H1 (cell line): ENCODE data around the gene DGUOK. TPM values are rescaled to one million over a fixed set of nuclear protein-coding genes. Genes with fewer than 3 reads are reported as not detected.
A peak's percentile ranks its signal among the peaks of the same experiment; 100 is the strongest.

Experiments used
- CTCF ChIA-PET: fragments of 300-600 bp; sonication (Branson Sonifier 250); formaldehyde crosslinking; loops from one replicate; lab custom pipeline; 2021; ENCODE audit not compliant: partially characterized antibody; lab: Charles Lee
- POLR2A ChIA-PET: fragments of 300-600 bp; sonication (Branson Sonifier 250); formaldehyde crosslinking; loops from one replicate; lab custom pipeline; 2021; ENCODE audit warnings: inconsistent platforms; ENCODE audit not compliant: partially characterized antibody; lab: Charles Lee
- DNase-seq, 2 experiments: peaks; one replicate each; pipeline versions ENCODE4 v3.0.0 to v3.0.0-alpha.2; 2010 to 2022; ENCODE audit warnings: low spot score in 2 of 2, low read depth in 1 of 2, mixed read lengths in 1 of 2
- FAIRE-seq: peaks from 2 replicates; lab custom pipeline; 2011; peaks lifted over from hg19 to GRCh38; lab: Jason Lieb, UNC
- H2AFZ ChIP-seq: 2 replicates; pipeline ENCODE4 v1.8.1; 2012; ENCODE audit warnings: low read length, inconsistent platforms
- H2AK5ac ChIP-seq: 2 replicates; pipeline ENCODE4 v1.6.1; 2013; ENCODE audit warnings: low read depth, low read length
- H2BK120ac ChIP-seq: replicated peaks from 2 replicates; pipeline ENCODE3; 2013; ENCODE audit warnings: low read depth, low read length, inconsistent platforms
- H2BK12ac ChIP-seq: 2 replicates; pipeline ENCODE4 v1.6.1; 2013; ENCODE audit warnings: low read depth, low read length
- H2BK15ac ChIP-seq: 2 replicates; pipeline ENCODE4 v1.6.1; 2013; ENCODE audit warnings: low read length
- H2BK20ac ChIP-seq: 2 replicates; pipeline ENCODE4 v1.6.1; 2013; ENCODE audit warnings: low read length
- H2BK5ac ChIP-seq: 2 replicates; pipeline ENCODE4 v1.6.1; 2013; ENCODE audit warnings: low read depth, low read length
- H3K14ac ChIP-seq: 2 replicates; pipeline ENCODE4 v1.6.1; 2013; ENCODE audit warnings: inconsistent platforms; ENCODE audit not compliant: insufficient read length
- H3K18ac ChIP-seq: 2 replicates; pipeline ENCODE4 v1.6.1; 2013; ENCODE audit warnings: low read length; ENCODE audit errors: extremely low read depth
- H3K23ac ChIP-seq: 2 replicates; pipeline ENCODE4 v1.6.1; 2013; ENCODE audit warnings: inconsistent platforms; ENCODE audit not compliant: insufficient read length
- H3K23me2 ChIP-seq: 2 replicates; pipeline ENCODE4 v1.6.1; 2013; ENCODE audit warnings: low read depth, low read length
- H3K27ac ChIP-seq: 2 replicates; pipeline ENCODE4 v1.6.1; 2011; ENCODE audit warnings: low read depth, low read length, inconsistent platforms
- H3K27me3 ChIP-seq, 4 experiments: replicated peaks in 1 of 4; 1 replicate in 1 of 4; 2 replicates in 3 of 4; pipeline versions ENCODE4 v1.6.1 to v1.8.1; 2011 to 2013; ENCODE audit warnings: low read length in 3 of 4, mild to moderate bottlenecking in 3 of 4, inconsistent platforms in 2 of 4, mixed read lengths in 2 of 4, moderate library complexity in 1 of 4; ENCODE audit not compliant: control insufficient read depth in 3 of 4, insufficient read depth in 3 of 4; ENCODE audit errors: extremely low read depth in 1 of 4
- H3K36me3 ChIP-seq, 4 experiments: 2 replicates each; pipeline versions ENCODE4 v1.6.1 to v1.8.1; 2011 to 2013; ENCODE audit warnings: mild to moderate bottlenecking in 4 of 4, low read length in 3 of 4, moderate library complexity in 2 of 4, control low read depth in 1 of 4, inconsistent platforms in 1 of 4; ENCODE audit not compliant: insufficient read depth in 4 of 4, control insufficient read depth in 2 of 4
- H3K4ac ChIP-seq: replicated peaks from 2 replicates; pipeline ENCODE3; 2013; ENCODE audit warnings: low read length, low read depth, mixed read lengths, inconsistent platforms; ENCODE audit not compliant: insufficient read length
- H3K4me1 ChIP-seq, 4 experiments: replicated peaks in 1 of 4; 1 replicate in 1 of 4; 2 replicates in 3 of 4; pipeline versions ENCODE4 v1.6.1 to v1.8.1; 2011 to 2013; ENCODE audit warnings: low read length in 3 of 4, inconsistent platforms in 2 of 4, mixed read lengths in 1 of 4; ENCODE audit not compliant: insufficient read depth in 4 of 4, control insufficient read depth in 3 of 4
- H3K4me2 ChIP-seq, 2 experiments: 2 replicates each; pipeline versions ENCODE4 v1.6.1 to v1.8.1; 2011 to 2013; ENCODE audit warnings: low read depth in 2 of 2, low read length in 2 of 2, control low read depth in 1 of 2, inconsistent platforms in 1 of 2, mild to moderate bottlenecking in 1 of 2; ENCODE audit not compliant: insufficient read depth in 1 of 2
- H3K4me3 ChIP-seq, 4 experiments: fragments of 200-600, 300-600 bp in 1 of 4; sonication (generic), shearing (Covaris generic), sonication (Bioruptor Twin) in 1 of 4; 2 replicates each; pipeline versions ENCODE4 v1.5.1 to v1.8.1; 2011 to 2016; ENCODE audit warnings: low read length in 4 of 4, low read depth in 3 of 4, control low read depth in 2 of 4, inconsistent platforms in 2 of 4, mild to moderate bottlenecking in 2 of 4, mixed read lengths in 1 of 4, moderate library complexity in 1 of 4; ENCODE audit not compliant: insufficient read depth in 2 of 4; ENCODE audit errors: extremely low read depth in 1 of 4
- H3K56ac ChIP-seq: replicated peaks from 2 replicates; pipeline ENCODE3; 2013; ENCODE audit warnings: low read depth, mild to moderate bottlenecking, mixed read lengths, low read length, inconsistent platforms; ENCODE audit not compliant: insufficient read length
- H3K79me1 ChIP-seq: 2 replicates; pipeline ENCODE4 v1.6.1; 2013; ENCODE audit warnings: low read depth, low read length, control low read depth
- H3K79me2 ChIP-seq, 2 experiments: 2 replicates each; pipeline versions ENCODE4 v1.6.1 to v1.8.1; 2012 to 2013; ENCODE audit warnings: low read length in 2 of 2, mild to moderate bottlenecking in 2 of 2, inconsistent platforms in 1 of 2; ENCODE audit not compliant: insufficient read depth in 2 of 2, control insufficient read depth in 1 of 2
- H3K9ac ChIP-seq, 4 experiments: replicated peaks in 1 of 4; 1 replicate in 1 of 4; 2 replicates in 3 of 4; pipeline versions ENCODE4 v1.6.1 to v1.8.1; 2011 to 2013; ENCODE audit warnings: low read depth in 3 of 4, low read length in 3 of 4, control low read depth in 2 of 4, mild to moderate bottlenecking in 2 of 4, moderate library complexity in 2 of 4, inconsistent platforms in 1 of 4; ENCODE audit errors: extremely low read depth in 1 of 4
- H3K9me3 ChIP-seq, 2 experiments: 2 replicates each; pipeline versions ENCODE4 v1.6.1 to v1.8.1; 2012 to 2013; ENCODE audit warnings: mild to moderate bottlenecking in 2 of 2, moderate library complexity in 2 of 2, control low read depth in 1 of 2, inconsistent platforms in 1 of 2, low read depth in 1 of 2, low read length in 1 of 2, mixed read lengths in 1 of 2; ENCODE audit not compliant: insufficient read depth in 2 of 2
- H4K20me1 ChIP-seq, 2 experiments: replicated peaks in 1 of 2; 2 replicates each; pipeline versions ENCODE3 to v1.8.1; 2011 to 2013; ENCODE audit warnings: inconsistent platforms in 2 of 2, low read length in 2 of 2, mild to moderate bottlenecking in 1 of 2; ENCODE audit not compliant: insufficient read depth in 2 of 2, control insufficient read depth in 1 of 2
- H4K5ac ChIP-seq: 2 replicates; pipeline ENCODE4 v1.6.1; 2013; ENCODE audit warnings: low read length, low read depth, mixed read lengths, inconsistent platforms; ENCODE audit not compliant: insufficient read length
- H4K8ac ChIP-seq: 2 replicates; pipeline ENCODE4 v1.8.0; 2013; ENCODE audit warnings: mild to moderate bottlenecking, moderate library complexity, low read length, inconsistent platforms; ENCODE audit not compliant: insufficient read depth; ENCODE audit errors: extremely low read depth
- H4K91ac ChIP-seq: replicated peaks from 2 replicates; pipeline ENCODE3; 2013; ENCODE audit warnings: low read length, mixed read lengths, inconsistent platforms; ENCODE audit not compliant: insufficient read length
- E2F6 ChIP-seq: IDR thresholded peaks from 2 replicates; pipeline ENCODE4 v1.6.1; 2012; ENCODE audit warnings: inconsistent platforms
- HDAC2 ChIP-seq, 2 experiments: fragments of 300-600 bp in 1 of 2; sonication (generic) in 1 of 2; IDR thresholded peaks; 2 replicates each; pipeline ENCODE4 v1.6.1; 2011 to 2012; ENCODE audit warnings: low read depth in 2 of 2, low read length in 2 of 2, mild to moderate bottlenecking in 2 of 2, moderate library complexity in 2 of 2, borderline replicate concordance in 1 of 2, inconsistent platforms in 1 of 2
- KDM5A ChIP-seq: fragments of 200-600 bp; IDR thresholded peaks from 2 replicates; pipeline ENCODE4 v1.7.1; 2012; ENCODE audit warnings: mild to moderate bottlenecking, low read length, inconsistent platforms, mixed read lengths
- RAD21 ChIP-seq, 2 experiments: IDR thresholded peaks in 1 of 2; conservative IDR thresholded peaks in 1 of 2; 2 replicates each; pipeline ENCODE4 v1.6.1; 2011; ENCODE audit warnings: low read depth in 2 of 2, low read length in 2 of 2, improper control_type of control experiment in 1 of 2, inconsistent platforms in 1 of 2, mild to moderate bottlenecking in 1 of 2, moderate library complexity in 1 of 2
- TEAD4 ChIP-seq: IDR thresholded peaks from 2 replicates; pipeline ENCODE4 v1.6.1; 2012; ENCODE audit warnings: low read depth, low read length, inconsistent platforms, mixed read lengths
- WGBS, 2 experiments: shearing (Covaris generic) in 1 of 2; methylation state at CpG; one replicate each; pipeline versions ENCODE4 v1.1.6 to v1.1.7; 2013 to 2015; ENCODE audit warnings: low lambda C conversion rate in 2 of 2, mixed read lengths in 2 of 2, inconsistent platforms in 1 of 2, low coverage in 1 of 2, missing lambda C conversion rate in 1 of 2; ENCODE audit not compliant: insufficient replicate concordance in 2 of 2, insufficient coverage in 1 of 2, insufficient read length in 1 of 2; ENCODE audit errors: extremely low coverage in 1 of 2, missing lambda C conversion rate in 1 of 2; 5-methylcytosine and 5-hydroxymethylcytosine counted together
- polyA plus RNA-seq, 7 experiments: library from polyadenylated mRNA; depleted of rRNA in 3 of 7; stranded (reverse) in 5 of 7; unstranded in 2 of 7; fragments of >200 nt in 5 of 7; fragments of 200-250 nt in 2 of 7; gene quantifications; 1 replicate in 5 of 7; 2 replicates in 1 of 7; 4 replicates in 1 of 7; pipeline versions ENCODE4 v1.2.1 to v1.2.3, GENCODE V29; 2011 to 2013; ENCODE audit warnings: missing spikeins in 2 of 7, mixed read lengths in 2 of 7
- total RNA-seq: library from RNA; stranded (reverse); fragmentation: NEBNext Ultra II Directional; extraction: Animal tissue kit (Norgen Biotek cat#: 25700); gene quantifications from 2 replicates; pipeline ENCODE4 v1.2.1, GENCODE V29; 2021

Gene DGUOK
- total and polyA plus RNA-seq, 2 of the 8 experiments (the other 6 are each of a cell fraction or from before 2014, with no cell fraction given), result 110 to 168 TPM

GRCh38 chr2:74007121-74007520, 80.4 kb downstream of the DGUOK start:
- H3K79me1 ChIP-seq, result peaks cover 40% of the 10 kb centered on the region
- H3K27me3 ChIP-seq, result no peaks in the 10 kb centered on the region
- H3K4me2 ChIP-seq, result 0 out of 4 replicates have a peak overlapping the region, but pooled peaks of 1 of the 2 experiments have one; percentile 34
- H2BK15ac ChIP-seq, result no peak overlapping the region
- H3K9me3 ChIP-seq, result no peaks in the 10 kb centered on the region
- H3K23ac ChIP-seq, result no peak overlapping the region
- peaks cover 0 to 78% of the 10 kb centered on the region in 2 experiments; a peak in 2 of 4 replicates for H3K79me2 ChIP-seq
- H2AFZ ChIP-seq, result no peak overlapping the region
- peaks cover 7 to 16% of the 10 kb centered on the region in 2 experiments for H4K20me1 ChIP-seq
- WGBS, 2 experiments, result 83% methylated on average over 4 of the region's 4 CpGs; no CpG with 5 or more reads in 1 of the 2 experiments
- H4K5ac ChIP-seq, result no peak overlapping the region
- CTCF ChIA-PET, result no interaction called here
- H2BK20ac ChIP-seq, result no peak overlapping the region
- no peak overlapping the region for H2BK120ac ChIP-seq
- no peak overlapping the region for H3K14ac ChIP-seq
- H3K56ac ChIP-seq, result no peak overlapping the region
- H2BK5ac ChIP-seq, result no peak overlapping the region
- no peak for TF ChIP-seq HDAC2 (IDR thresholded peaks at IDR 0.05; ENCODE audit: borderline replicate concordance in 1 of 2, low read depth in 2 of 2, low read length in 2 of 2)
- TF ChIP-seq TEAD4, result no peak
- no peak for TF ChIP-seq KDM5A
- no peak for TF ChIP-seq RAD21 (IDR thresholded peaks at IDR 0.05 in 1 of 2, conservative IDR thresholded peaks at IDR 0.05 in 1 of 2; ENCODE audit: low read depth in 2 of 2, low read length in 2 of 2)
- no peak for TF ChIP-seq E2F6
- TF ChIP-seq, all 59 proteins: peak for 0
- H3K36me3 ChIP-seq, result peaks cover 0 to 4% (median 0%) of the 10 kb centered on the region in 4 experiments; a peak in 1 of 8 replicates
- POLR2A ChIA-PET, result interaction anchor here (0.8 to 11.4 kb wide), 4 partner anchors 12 to 26 kb away, joined by 3 to 94 read pairs (median 3); partner anchors contain the start of gene TET3
- FAIRE-seq (no peak), DNase-seq (no peak)
- peaks cover 11 to 36% (median 21%) of the 10 kb centered on the region in 4 experiments for H3K4me1 ChIP-seq
- H3K18ac ChIP-seq, result no peak overlapping the region
- no peak overlapping the region for H2AK5ac ChIP-seq
- no peak overlapping the region for H3K27ac ChIP-seq
- H3K4me3 ChIP-seq, result no peak overlapping the region
- H4K91ac ChIP-seq, result no peak overlapping the region
- no peak overlapping the region; a peak in 2 of 7 replicates for H3K9ac ChIP-seq
- H4K8ac ChIP-seq, result no peak overlapping the region
- no peak overlapping the region for H2BK12ac ChIP-seq
- no peaks in the 10 kb centered on the region; the same call in 1 of the 2 replicates for H3K23me2 ChIP-seq
- H3K4ac ChIP-seq, result no peak overlapping the region
